Glomerular visceral epithelial cell (primary cell): Measurements from ENCODE around the gene RGMA.
"Not testable (repeated sequence)": the region's sequence is repeated elsewhere in the genome, so short reads cannot be mapped to it uniquely, and the experiment has no call there.

Source experiments
- DNase-seq: peaks from one replicate; pipeline ENCODE4 v3.0.0-alpha.2; 2016; ENCODE audit errors: extremely low spot score

Gene RGMA

DNA sequence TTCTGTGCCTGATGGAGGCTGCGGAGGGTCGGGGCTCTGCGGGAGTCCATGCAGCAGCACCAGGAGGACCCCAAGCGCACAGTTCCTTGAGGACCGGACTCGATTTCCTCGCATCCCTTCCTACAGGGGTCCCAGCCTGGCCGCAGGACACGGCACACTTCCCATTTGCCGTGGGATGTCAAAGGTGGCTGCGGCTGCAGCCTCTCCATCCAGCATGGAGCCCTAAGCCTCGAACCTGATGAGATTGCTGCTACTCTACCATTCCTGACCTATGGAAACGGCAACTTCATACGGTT is 40.6 kb downstream of the RGMA start:
- no peak for DNase-seq

DNA sequence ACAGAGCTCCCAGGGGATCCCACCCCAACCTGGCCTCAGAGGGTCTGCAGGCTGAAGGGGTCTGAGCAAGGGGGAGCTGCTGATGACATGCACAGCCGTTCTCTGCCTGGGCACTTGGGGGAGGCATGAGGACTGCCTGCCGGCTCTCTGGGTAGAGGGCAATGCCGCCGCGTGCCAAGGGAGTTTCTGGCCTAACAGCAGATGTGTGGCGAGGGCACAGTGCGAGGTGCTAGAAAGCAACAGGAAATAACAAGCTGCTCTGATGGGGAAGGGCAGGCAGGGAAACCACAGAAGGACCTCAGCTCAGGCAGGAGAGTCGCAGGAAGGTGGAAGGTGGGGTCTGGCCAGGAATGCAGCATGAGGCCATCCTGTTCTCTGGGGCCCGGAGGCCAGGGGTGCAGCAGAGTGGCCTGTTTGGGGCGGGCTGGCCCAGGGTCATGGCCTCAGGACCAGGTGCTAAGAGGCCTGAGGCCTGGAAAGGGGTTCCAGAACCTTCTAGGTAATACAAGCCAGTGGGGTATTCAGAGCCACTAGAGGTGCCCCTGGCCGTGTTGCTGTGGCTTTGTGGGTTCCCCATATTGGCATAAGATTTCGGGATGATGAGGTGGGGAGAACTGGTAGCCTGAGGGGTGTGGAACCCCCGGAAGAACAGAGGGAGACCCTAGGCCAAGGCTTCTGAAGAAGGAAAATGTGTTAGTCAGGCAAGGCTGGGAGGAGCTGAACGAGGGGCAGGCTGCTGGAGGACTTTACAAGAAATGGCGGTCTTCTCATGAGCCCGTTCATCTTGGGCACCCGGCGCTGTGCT is 41.2 kb downstream of the RGMA start:
- no peak for DNase-seq

DNA sequence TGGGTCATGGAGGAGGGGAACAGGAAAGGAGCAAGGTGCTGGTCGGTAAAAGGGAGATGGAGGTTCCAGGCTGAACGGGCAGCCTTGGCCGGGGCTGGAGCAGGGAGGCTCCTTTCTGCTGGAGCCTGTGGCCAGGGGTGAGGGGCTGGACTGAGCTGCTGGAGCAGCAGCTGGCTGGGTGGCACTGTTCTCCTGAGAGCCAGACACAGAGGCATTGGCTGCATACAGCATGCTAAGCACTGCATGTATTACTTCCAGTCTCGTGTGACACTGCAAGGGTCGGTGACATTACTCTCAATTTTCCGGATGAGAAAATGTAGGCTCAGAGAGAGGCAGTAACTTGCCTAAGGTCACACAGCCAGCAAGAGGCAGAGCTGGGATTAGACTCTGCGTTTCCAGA is 42.3 kb downstream of the RGMA start:
- DNase-seq, result no peak

DNA sequence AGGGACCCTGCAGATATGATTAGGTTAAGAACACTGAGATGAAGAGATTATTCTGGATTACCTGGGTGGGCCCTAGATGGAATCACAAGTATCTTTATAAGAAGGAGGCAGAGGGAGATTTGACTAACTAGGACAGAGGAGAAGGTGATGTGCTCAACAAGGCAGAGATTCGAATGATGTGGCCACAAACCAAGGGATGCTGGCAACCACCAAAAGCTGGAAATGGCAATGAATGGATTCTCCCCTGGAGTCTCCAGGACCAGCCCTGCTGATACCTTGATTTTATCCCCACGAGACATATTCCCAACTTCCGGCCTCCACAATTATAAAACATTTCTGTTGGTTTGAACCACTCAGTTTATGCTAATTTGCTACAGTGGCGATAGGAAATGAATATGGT is 42.9 kb downstream of the RGMA start:
- no peak for DNase-seq

DNA sequence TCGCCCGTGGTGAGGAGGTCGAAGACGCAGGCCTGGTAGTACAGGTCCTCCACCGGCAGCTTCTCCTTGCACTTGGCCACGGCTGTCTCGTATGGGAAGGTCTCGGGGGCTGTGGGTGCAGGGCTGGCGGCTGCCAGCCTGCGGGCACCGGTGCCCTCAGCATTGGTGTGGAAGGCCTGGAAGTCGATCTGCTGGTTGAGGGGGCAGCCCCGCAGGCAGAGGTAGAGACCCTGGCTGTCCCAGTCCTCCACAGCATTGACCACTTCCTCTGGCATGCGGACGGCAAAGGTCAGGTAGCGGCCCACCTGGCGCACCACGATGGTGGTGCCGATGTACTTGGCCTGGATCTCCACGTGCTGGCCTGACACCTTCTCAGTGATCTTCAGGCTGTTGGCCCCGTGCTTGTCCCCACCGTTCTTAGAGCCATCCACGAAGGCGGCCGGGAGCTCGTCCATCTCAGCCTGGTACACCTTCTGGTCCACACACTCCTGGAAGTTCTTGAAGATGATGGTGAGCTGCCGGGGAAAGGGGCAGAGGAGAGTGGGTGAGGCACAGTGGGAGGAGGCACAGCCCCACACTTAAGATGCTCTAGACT is 43.7 kb downstream of the RGMA start:
- no peak for DNase-seq

DNA sequence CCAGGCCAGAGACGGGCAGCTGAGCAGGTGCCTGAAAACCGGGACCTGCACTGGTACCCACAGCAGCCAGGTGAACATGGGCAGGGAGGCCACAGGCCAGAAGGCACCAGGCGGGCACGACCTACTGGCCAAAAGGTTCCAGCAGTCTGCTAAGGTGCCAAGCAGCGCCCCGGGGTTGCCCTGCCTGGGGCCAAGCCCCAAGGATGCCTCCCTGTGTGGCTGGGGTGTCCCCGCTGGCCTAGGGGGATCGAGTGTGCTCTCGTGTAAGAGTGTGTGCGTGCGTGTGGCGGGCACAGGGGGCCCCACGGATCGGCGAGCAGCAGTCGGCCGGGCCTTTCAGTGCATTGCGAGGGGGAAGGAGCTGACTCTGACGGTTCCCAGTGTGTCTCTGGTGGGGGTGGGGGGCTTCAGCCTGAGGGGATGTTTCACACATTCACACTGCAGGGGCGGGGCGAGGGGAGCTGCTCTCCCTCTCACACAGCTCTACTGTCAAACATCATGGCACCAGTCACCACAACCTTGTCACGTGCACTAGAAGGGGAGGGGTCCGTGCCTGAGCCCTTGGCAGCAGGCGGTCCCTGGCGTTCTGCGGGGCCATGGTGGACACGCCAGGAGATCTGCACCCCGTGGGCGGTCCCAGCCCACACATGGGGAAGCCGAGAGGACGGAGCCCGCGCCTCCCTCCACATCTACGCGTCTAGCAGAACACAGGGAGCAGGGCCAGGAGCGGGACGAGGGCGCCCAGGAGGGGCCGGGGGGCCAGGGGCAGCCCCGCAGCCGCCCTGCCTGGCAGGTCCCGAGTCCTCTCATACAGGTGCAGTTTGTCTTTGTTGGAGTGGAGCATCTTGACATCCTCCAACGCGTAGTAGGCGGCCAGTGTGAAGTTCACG is 44.5 kb downstream of the RGMA start:
- DNase-seq, result no peak

DNA sequence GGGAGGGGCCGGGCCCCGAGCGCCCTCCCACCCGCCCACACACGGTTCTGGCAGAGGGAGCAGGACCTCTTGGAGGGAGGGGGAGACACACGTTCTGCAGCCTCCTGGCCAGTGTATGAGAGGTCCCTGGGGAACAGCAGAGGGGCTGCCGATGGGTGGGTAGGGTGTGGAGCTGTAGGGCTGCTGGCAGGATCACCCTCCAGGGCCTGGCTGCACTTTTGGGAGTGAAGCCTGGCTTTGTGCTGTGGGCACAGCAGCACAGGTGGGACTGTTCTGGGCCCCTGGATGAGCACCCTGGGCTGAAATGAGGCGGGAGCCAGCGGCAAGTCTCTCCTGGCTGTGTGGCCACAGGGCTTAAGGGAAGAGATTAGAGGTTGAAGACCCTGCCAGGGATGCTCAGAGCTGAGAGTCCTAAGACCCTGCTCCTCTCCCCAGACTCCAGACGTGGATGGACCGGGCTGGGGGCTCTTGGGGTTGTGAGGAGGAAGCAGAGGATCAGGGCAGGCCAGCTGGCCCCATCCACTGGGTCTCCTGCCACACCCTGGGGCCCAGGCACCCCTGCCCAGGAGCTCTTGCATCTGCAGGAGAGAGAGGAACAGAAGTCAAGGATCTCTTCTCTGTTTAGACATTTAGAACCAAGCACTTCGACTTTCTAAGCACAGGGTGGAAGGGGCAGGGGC is 45.2 kb downstream of the RGMA start:
- no peak for DNase-seq

DNA sequence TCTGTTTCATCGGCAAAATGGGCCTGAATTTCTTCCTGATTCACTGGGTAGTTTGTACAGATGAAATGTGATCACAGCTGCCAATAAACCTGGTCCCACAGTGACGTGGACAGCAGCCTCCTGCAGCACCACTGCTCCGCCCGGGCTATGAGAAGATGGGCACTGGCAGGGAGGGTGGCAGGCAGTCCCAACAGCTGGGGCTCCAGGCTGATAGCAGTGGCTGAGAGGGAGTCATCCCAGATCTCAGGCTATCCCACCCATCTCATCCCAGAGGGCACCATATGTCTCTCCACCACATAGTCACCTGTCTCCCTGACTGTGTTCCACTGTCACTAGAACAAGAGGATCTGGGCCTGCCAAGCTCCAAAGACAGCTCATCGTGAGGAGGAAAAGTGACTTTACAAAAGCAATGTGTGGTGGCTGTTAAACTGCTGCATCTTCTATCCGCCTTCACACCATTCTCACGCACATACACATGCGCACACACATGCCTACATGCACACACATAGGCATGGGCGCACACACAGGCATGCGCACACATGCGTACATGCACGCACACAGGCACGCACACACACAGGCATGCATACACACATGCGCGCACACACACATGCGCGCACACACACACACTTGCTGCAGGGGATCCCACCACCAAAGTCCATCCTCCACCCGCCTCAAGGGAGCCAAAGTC is 46.2 kb downstream of the RGMA start:
- no peak for DNase-seq

DNA sequence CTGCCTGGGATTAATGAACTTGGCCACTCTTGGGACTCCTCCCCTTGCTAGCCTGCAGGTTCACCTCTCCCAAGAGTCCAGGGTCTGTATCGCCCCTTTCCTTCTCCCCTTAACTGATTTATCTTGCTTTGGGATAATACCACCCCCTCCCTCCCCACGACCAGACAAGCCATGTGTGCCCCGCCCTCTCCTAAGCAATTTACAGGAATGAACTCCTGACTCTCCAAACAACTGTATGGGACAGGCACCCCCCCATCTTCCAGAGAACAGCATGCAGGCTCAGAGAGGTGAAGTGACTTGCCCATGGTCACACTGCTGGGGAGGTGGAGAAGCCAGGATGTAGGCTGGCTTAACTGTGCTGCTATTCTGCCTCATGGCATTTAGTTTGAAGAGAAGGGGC is 46.8 kb downstream of the RGMA start:
- no peak for DNase-seq

DNA sequence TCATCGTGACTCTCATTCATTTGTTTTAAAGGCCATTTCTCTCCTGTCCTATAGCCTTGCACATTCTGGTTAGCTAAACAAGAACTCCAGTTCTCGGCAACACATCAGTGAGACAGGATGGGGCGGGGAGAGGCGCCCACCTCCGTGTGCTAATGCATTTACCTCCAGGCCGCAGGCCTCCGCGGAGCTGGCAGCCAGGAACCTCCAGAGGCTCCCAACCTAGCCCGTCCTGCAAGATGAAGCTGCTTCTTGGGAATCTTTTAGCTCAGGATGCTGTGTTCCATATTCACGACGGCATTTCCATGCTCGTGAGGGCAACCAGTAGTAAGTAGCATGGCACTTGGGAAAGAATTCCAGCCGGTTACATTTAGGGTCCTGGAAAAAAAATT is 47.9 kb downstream of the RGMA start:
- no peak for DNase-seq

DNA sequence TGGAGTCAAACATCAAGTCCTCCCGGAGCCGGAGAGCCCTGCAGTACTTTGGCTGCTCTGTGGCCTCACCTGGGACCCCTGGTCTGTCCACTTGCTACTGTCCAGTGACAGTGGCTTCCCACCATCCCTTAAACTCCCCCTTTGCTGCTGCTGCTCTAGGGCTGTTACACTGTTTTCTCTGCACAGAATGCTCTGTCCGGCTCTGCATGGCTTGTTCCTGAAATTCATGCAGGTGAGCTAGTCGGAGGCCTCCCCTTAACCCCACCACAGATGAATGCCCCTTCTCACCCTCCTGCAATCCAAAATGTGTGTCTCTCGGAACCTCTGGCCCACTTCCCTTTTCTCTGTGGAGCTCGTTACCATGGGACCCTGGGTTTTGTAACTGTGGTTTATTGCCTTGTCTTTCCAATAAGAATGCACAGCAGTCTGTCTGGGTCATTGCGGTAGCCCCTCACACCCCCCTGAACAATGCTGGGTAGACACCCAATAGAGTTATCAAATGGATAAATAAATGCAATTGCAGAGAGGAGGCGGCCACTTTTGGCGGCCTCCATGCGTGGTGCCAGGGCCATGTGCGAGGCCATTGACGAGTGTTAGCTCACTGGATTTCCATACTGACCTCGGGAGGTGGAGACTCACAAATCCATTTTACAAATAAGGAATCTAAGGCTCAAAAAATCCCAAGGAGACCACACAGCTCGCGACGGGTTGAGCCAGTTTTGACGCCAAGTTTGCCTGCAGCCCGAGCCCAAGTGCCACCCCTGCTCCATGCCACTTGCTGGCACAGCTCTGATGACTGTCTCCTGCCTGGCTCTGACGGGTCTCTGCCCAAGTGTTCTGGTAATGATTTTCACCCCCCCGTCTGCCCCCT is 48.5 kb downstream of the RGMA start:
- no peak for DNase-seq

DNA sequence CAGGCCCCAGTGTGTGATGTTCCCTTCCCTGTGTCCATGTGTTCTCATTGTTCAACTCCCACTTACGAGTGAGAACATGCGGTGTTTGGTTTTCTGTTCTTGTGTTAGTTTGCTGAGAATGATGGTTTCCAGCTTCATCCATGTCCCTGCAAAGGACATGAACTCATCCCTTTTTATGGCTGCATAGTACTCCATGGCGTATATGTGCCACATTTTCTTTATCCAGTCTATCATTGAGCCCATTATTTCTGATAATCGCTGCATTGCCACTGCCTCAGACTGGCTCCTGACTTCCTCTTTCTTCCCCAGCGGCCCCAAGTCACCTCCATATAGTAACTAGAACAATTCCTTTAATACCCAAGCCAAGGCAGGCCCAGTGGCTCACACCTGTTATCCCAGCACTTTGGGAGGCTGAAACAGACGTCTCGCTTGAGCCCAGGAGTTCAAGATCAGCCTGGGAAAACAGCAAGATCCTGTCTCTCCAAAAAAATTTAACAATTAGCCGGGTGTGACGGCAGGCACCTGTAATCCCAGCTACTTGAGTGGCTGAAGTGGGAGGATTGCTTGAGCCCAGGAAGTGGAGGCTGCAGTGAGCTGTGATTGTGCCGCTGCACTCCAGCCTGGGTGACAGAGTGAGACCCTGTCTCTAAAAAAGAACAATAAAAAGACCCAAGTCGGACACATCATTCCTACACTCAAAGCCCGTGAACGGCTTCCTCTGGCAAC is 49.3 kb downstream of the RGMA start:
- not testable (repeated sequence) for DNase-seq

DNA sequence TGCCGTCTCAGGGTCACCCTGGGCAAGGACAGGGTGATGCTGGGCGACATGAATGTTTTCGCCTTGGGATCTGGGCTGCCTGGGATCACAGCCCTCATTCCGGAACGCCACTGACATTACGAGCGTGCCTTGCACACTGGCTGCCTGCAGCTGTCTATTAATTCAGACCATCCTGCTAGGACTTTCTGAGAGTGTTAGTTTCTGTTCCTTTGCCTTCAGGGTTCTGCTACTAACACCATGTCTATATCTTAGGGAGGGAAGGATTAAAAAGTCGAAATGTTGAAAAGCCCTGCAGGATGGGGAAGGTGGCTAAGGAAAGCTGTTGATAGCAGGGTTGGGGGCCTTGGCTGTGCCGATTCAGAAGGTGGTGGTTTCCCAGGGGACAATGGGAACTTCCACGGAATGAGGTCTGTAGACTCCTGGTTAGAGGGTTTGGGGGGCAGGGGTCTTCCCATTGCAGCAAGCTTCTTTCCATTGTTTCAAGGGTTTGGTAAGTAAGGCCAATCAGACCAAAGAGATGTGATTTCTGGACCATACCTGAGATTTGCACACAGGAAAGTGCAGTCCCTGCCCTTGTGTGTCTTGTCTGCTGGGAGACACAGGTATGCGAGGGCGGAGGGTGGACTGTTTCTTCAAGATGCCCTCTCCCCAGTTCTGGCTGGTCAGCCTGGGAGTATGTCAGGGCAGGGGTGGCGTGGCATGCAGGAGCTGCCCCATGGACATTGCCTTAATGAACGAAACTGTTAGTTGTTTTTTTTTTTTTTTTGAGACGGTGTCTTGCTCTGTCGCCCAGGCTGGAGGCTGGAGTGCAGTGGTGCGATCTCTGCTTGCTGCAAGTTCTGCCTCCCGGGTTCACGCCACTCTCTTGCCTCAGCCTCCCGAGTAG is 50.9 kb downstream of the RGMA start:
- no peak for DNase-seq

DNA sequence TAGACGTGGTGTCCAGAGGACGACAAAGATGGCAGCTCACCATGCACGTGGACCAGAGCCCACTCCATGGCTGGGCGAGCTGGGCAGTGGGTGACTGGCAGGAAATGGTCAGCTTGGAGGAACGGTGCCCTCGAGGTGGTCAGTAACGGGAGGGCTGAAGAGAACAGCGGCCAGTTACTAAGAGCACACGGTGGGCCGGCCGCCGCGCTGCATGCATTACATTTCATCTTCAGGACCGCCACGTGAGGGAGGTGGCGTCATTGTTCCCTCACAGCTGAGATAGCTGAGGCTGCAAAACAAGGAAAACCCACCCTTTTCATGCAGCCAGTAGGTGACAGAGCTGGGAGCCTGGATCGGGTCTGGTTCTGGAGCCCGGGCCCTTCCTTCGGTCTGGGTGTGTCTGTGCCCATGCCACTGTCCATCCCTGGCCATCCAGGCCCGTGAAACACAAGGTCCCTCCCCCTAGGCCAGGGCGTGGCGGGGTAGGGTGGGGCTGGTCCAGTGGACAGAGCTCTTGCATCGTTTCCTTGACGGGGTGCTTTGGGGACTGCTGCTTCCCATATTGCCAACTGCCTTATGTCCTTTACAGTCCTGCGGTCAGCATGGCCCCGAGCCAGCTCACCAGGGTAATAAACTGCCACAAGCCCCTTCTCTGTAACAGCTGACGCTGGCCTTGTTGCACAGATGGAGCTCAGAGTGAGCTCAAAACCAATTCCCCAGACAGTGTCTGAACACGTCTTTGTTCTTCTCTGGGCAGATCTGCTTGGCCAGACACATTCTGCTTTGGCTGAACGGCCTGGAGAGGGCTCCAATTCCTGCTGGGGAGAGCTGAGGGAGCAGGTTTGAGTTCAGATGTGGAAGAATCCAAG is 51.8 kb downstream of the RGMA start:
- no peak for DNase-seq

DNA sequence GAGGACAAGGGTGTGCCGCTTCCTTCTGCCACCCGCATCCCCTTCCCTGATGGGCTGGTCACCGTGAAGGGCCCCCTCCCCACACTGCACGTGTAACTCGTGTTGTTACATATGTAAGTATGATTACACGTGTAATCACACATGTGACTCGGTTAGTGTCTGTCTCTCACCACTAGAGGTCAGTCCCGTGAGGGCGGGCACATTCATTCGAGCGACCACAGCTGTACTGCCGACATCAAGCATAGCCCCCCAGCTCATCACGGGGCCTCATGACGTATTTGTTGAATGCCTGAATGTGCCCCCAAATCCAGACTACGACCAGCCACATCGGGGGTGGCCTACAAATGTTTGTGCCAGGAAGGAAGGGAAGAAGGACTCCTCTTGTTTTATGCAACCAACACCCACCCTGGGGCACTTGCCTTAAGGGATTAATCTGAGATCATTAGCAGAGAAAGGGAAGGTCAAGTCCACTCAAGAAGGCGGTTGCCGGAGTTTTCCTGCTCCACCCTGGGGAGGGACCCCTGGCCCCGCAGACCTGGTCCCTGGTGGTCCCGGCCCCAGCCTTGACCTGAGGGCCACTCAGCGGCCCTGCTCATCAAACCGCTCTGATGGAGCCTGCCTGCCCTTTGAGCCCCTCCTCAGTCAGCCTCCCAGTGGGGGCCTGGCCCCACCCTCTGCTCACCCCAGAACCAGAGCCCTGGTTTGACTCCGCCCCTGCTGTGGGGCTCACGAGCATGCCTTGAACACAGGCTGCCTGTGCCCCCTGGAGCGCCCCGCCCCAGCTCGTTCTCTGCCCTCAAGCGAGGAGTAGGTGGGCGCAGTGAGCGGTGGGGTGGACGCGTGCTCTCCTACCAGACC is 52.8 kb downstream of the RGMA start:
- DNase-seq, result no peak

DNA sequence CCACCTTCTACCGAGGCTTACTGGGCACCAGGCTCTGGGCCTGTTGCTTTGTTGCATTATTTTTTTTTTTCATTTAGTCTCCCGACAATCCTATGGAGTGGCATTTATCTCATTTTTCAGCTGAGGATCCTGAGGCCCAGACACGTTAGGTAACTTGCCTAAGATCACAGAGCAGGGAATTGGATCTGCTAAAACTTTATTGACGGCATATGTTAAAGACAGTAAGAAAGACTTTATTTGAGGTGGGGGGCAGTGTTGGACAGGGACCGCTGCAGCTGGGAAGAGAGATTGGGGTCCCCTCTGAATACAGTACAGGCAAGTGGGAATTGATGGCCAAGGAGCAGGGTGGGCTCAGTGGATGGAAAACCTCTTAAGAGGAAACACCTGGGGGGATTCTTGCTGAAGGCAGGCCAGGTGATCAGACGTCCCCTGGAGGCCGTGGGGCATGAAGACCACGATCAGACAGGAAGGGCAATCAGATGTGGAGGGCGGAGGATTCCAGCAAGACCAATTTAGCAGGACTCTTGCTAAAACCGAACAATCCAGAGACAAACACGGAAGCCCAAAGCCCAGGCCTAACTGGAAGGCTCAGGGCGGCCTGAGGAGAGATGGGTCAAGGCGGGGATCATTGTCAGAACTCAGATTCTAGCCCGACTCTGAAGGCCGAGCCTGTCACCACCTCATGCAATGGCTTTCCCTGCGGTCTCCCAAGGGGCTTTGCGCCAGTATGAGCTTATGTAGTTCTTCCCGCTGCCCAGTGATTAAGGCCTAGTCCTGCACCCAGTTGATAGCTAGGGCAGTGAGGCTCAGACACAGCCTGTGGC is 53.7 kb downstream of the RGMA start:
- no peak for DNase-seq
